Astrocyte (in vitro differentiated cells and primary cell): Measurements from ENCODE around the gene FBXL16.

Experiments
- CTCF ChIP-seq: IDR thresholded peaks from 2 replicates; pipeline ENCODE4 v1.5.1; 2011; ENCODE audit warnings: low read depth, mild to moderate bottlenecking, inconsistent platforms, low read length, moderate library complexity; ENCODE audit not compliant: insufficient read depth
- EZH2 ChIP-seq: IDR thresholded peaks from 2 replicates; pipeline ENCODE4 v1.6.1; 2012; ENCODE audit warnings: mild to moderate bottlenecking, low read length, inconsistent platforms; ENCODE audit not compliant: insufficient read depth

GRCh38 chr16:734208-734980 lies 28.8 kb upstream of the FBXL16 start:
- TF ChIP-seq CTCF (no peak), EZH2 (no peak)
